GM19438 (cell line): Measurements from ENCODE around the gene VPS8.

Experiments
- ATAC-seq: cut with Tn5 transposase; IDR thresholded peaks from one replicate; pipeline ENCODE4 v1.9.1; 2021; ENCODE audit warnings: low read depth; ENCODE audit not compliant: unreplicated experiment

VPS8 gene

DNA sequence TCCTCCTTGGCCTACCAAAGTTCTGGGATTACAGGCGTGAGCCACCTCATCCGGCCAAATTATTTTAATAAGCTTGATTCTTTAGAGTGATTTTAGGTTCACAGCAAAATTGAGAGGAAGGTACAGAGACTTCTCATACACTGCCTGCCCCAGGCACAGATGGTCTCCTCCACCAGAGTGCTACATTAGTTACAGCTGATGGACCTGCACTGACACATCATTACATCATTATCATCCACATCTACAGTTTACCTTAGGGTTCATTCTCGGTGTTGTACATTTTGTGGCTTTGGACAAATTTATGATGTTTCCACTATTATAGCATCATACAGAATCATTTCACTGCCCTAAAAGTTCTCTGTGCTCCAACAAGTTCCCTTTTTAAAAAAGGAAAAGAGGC lies 4.4 kb upstream of the VPS8 start:
- no peak for ATAC-seq

DNA sequence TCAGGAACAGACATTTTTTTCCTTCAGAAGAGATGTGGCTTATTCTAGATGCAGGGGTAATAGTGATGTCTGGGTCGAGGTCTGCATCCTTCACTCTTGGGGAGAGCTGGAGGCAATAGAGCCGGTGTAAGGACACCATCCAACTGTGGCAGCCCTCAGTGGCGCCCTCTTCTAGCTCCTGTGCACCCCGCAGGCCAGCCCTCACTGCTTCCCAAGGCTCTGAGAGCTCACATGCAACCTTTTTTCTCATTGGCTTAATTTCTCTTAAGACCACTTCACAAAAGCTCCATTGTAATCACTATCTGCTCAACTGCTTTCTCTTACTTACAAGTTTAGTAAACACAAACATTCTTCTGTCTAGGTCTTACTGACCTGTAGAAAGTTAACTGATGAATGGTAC lies 3.9 kb upstream of the VPS8 start:
- no peak for ATAC-seq

DNA sequence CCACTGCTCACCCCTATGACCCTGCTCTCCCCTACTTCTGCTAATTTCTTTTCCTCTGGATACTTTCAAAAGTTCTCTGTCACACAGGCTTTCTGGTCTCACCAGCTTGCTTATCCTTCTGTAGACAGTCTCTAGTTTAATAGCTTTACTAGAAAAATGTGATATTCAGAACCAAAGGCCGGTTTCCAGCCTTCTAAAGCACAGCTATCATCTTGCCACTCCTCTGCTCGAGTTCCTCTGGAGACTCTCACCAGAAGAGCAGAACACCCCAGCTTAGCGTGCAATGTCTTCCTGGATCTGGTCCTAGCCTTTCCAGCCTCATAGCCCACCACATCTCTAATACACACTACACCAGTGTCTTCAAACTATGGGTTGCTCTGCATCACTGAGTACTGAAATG lies 1.8 kb upstream of the VPS8 start:
- no peak for ATAC-seq

DNA sequence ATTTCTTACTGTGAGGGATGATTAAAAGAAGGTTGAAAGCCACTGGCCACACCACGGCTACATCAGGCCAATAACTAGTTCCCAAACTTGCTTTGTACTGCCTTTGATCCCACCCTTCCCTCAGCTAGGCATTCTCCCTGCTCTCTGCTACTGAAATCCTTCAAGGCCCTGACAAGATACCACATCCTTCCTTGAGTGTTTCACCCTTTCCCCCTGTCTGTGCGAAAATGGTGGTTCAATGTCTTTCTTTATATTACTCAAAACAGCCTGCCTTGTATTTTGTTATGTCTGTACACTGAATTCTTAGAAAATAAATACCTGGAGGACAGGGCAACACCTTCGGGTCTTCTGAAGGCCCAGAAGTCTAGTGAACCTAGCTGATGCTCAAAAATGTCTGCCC lies 932 bp upstream of the VPS8 start:
- ATAC-seq: no peak

DNA sequence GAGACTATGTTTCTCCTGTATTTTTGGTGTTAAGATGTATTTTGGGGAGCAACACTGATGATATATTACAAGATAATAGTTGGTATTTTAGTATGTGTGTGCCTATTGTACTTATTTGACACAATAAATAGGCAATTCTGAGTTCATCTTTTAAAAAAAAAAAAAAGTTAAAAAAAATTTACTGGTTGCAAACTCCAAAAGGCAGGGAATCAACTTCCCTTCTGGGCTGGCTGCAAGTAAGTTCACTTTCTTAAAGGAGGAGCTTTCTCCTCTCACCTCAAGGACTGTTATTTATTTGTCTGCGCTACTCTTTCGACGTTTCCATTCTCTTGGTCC lies 335 bp upstream of the VPS8 start:
- no peak for ATAC-seq

DNA sequence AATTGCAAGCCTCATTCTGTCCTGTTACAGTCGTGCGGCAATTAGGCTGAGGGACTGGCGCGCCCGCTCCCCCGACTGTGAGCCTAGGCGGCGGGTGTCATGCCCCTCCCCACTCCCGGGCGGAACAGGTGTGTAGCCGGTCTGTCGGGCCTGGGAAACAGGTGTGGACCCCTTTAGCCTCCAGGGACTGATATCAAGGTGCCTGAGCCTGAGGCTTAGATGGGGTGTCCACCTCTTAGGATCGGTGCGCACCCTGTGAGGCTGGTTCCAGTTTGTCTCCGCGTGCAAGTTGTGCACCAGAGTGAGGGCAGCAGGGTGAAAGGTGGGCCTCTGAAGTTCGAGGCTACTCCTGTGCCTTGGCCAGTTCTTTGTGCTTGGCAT lies 686 bp downstream of the VPS8 start:
- peak; percentile 27 for ATAC-seq

DNA sequence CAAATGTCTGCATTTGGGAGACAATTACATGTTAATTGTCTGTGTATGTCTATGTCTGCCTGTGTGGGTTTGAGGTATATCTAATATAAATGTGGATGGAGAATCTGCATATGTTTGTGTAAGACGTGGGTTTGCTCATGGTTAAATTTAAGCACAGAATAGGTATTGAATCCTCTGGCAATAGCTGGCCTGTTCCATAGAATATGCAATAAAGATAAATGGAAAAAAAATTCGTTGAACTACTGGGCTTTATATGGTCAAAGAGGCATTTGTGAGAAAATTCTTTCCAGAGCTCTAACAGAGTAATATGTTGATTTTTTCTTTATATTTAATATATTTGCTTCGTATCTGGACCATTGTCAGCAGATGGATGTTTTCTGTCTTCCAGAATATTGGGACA lies 1.4 kb downstream of the VPS8 start:
- ATAC-seq: no peak

DNA sequence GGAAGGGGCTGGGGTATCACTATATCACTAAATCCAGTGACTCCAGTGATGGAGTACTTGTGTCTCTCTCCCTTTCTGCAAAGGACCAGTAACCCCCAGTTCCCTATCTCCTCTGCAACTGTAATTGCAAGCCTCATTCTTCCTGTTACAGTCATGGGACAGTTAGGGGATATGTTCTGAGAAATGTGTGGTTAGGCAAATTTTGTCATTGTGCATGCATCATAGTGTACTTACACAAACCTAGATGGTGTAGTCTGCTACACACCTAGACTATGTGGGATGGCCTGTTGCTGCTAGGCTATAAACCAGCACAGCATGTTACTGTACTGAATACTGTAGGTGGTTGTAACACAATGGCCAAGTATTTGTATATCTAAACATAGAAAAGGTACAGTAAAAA lies 2.2 kb downstream of the VPS8 start:
- no peak for ATAC-seq

DNA sequence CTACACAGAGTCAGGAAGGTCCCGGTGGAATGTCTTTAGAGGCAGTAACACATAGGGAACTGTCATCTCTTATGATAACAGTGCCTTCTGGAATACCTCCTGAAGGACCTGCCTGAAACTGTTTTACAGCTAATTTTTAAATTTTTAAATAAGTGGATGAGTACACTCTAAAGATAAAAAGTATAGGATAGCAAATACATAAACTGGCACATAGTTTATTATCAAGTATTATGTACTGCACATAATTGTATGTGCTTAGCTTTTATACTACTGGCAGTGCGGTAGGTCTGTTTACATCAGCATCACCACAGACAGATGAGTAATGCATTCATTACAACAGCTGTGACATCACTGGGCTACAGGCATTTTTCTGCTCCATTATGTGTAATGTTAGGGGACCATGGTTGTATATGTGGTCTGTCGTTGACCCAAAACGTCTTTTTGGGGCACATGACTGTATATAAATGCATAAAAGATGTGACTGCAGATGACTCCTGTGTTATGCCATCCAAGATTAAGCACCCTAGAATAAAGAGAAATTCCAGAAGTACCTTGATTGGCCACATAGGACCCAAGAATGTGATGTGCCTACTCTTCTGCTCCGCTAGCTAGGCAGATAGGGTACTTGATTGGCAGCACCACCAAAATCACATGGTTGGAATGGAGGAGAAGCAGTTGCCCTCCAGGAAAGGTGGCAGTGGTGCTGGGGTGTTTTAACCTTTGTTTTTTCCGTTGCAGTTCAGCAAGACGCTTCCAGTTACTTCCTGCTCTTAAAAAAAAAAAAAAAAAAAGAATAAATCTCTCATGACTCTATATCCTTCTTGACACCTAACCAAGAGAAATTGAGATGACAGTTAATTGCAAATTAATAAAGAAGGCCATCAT lies 3.3 kb downstream of the VPS8 start:
- ATAC-seq: no peak

DNA sequence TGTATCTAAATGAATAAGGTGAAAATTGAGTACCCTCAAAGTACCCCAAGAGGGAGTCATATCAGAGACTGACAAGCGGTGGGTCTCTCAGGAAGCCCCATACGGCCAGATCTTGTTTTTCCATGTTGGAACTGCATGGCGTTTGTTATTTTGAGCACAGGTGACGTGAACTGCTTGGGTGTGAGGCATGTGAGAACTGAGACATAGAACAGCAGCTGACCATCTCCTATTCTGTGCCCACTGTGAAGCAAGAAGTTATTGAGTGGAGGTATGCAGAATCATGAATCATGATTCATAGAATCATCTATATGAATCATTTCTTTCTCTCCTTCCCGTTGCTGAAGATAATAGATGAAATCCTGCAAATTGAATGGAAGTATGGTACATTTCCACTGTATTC lies 4.6 kb downstream of the VPS8 start:
- no peak for ATAC-seq

DNA sequence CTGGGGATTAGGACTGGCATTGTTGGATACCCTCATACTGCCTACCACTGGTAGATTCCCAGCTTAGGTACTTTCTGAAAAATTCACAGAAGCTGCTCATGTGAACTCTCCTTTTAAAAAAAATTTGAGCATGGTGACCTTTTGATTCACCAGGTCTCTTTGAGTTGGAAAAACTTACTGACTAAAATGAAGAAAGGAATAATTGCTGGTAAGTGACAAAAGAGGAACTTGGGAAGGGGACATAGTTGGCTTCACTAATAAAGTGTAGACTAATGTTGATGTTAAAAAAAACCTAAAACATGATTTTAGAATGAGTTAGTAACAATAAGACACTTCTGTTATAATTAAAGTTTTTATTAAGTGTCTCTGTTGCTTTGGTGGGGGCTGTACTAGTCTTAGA lies 8.6 kb downstream of the VPS8 start:
- ATAC-seq: no peak

DNA sequence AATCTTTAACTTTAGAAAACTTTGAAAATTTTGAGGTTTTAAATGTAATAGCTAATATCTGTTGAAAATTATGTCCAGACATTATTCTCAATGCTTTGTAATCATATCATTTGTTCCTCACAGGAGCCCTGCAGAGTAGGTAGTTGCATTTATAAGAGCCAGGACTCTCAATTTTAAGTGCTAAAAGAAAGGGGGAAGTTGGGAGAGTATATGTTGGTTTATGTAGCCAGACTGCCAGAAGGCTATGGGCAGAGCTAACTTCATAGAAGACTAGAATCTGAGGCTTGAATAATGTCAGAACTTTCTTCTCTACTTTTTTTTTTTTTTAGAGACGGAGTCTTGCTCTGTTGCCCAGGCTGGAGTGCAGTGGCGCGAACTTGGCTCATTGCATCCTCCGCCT lies 9.1 kb downstream of the VPS8 start:
- no peak for ATAC-seq

DNA sequence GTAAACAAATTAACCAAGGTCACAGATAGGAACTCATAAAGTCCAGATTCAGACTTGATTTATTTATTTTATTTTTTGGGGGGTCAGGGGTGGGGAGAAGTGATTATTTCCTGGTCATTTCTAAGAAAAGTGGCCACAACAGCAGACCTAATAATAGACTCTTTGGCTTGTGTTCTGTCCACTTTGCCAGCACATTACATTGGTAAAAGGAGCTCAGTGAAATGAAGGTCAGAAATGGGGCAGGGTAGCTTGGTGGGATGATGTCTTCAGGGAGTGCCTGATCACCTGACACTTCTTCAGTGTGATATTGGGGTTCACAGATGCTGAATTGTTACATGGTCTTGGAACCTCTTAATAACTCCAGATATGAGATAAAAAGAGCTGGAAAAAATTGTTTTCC lies 10.1 kb downstream of the VPS8 start:
- ATAC-seq: no peak

DNA sequence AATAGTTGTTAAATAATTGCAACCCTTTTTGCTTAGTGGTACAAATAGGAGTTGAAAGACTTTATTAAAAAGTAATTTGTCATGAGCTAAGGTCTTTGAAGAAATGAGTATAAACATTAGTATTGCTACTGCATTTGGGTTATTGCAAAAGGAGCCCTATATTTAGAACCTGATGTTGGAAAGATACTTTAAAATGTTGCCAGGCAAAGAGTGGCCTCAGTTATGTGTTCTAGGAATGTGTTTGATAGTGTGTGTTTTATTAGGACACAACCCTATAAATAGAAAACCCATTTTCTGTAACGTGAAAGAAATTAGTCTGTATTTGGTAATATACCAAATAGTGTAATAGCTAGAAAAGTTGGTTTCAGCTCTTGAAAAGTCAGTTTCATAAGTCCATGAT lies 10.7 kb downstream of the VPS8 start:
- no peak for ATAC-seq

DNA sequence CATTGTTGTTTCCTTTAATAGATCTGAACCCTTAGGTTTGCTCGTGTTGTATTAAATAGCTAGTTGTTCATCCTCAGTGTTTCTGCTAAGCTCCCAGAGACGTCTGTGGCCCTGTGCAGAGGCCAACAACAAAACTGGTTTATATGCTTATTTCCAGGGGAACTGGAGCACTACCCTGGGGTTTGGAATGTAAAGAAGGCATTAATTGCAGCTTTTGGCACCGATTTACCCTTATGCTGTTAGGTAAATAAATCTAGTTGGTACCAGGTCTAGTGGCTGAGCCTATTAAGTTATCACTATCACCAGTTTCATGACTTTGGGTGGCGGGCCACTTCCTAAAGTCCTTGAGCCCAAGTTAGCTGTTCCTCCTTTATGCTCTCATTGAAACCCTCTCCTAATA lies 12.0 kb downstream of the VPS8 start:
- no peak for ATAC-seq

DNA sequence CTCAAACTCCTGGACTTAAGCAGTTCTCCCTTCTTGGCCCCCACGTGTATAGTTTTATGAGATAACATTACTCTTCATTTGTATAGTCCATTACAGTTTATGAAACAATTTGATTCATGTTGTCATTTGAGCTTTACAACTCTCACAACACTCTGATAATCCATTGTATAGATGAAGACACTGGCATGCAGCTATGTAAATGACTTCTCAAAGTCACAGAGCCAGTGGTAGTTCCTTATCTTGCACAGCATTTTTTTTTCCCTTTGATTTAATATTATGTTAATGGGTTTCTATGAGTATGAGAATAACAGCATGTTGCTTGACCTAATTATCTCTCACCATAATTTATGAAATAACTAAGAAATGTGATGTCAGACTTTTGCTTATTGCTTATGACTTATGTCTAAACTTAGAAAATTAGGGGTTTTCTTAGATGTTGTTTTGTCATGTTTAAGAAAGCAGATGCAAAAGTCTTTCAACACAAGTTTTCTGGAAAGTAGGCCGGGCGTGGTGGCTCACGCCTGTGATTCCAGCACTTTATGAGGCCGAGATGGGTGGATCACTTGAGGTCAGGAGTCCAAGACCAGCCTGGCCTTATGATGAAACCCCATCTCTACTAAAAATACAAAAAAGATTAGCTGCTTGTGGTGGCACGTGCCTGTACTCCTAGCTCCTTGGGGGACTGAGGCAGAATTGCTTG lies 13.3 kb downstream of the VPS8 start:
- no peak for ATAC-seq

DNA sequence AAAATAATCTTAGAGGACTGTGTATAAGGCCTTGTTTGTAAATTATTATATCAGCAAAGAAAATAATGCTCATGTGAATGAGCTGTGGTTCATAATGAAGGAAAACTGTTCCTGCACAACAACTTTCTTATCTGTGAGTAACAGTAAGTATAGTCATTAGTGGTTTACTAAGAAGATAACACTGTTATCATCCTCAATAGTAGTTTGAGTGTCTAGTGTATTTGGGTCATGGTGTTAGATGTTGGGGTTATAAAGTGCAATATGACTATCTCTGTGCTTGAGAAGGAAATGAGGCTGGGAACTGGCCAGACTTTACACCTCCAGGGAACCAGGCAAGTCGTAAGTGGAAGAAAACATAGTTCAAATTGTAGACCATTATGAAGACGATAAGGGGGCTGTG lies 15.6 kb downstream of the VPS8 start:
- no peak for ATAC-seq

DNA sequence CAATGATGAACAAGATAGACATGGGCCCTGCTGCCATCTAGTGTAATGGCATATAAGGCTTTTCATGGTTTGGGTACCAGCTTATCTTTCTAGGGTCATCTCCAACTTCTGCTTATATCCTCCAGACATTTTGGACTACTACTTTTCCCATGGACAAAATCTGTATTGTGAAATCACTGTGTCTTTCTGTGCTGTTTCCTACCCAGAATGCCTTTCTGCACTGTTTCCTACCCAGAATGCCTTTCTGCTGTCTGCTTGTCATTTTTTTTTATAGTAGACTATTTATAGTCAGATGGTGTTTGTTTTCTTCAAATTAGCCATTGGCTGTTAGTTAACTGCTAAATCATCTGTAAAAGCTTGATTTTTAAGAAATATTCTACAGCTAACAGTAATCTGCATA lies 20.1 kb downstream of the VPS8 start:
- no peak for ATAC-seq

DNA sequence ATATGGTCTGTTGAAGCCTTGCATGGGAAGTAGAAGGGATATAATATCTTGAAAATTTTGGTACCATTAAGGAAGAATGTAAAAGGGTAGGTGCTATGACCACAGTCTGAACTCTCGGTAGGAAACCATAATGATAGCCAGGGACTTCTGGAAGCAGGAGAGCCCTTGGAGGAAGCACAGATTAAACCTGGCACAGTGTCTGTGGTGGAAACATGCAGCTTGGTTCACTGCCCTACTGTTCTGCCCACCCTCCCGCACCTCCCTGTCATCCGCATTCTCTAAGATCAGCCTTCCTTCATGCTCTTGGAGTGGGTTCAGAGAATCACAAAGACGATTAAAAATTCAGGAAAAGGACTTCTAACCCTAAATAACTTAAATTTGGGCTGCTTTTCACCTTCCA lies 20.9 kb downstream of the VPS8 start:
- ATAC-seq: no peak

DNA sequence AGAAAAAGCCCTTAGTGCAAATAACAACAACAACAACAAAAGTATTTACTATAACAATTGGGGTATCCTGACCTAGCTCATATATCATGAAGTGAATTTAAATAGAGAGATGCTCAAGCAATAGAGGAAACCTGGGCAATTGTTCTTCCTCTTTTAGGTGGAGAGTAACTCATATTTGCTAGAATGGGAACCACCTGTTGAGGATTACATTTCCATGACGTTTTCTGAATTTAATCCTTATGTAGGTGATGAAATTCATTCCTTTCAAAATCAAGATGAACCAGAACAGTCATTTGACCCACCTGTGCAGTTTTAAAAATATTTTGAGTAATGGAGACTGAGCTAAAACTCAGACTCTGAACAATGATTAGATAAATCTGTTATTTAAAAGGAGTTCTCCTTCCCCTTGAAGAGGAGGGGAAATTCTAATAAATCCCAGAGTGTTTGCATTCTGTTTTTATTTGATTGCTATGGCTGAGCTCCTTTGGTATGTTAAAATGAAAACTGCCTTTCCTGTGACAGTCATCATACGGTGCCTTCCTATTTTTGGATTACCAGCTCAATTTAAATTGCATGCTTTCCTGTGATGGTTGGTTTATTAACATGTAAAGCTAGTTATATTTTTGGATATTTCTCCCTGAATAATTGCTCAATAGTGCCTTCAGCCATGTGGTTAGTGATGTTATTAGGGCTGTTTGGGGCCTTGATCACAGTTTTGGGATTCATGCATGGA lies 24.3 kb downstream of the VPS8 start:
- no peak for ATAC-seq

DNA sequence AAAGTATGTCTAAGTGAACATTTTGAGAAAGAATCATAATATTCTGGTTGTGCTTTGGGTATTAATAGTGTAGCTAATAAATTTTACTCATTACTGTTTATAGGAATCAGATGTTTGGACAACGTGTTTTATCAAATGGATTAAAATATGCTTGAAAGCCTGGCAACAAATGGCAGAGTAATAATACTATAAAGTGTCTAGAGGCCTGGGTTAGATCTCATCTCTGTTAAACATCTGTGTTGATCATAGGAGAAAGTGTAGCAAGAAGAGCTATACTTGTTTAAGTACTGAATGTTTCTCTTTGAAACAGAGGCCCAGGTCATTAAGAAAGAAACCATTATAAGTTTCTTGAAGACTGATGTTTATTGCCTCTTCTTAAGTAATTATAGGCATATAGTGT lies 30.5 kb downstream of the VPS8 start:
- no peak for ATAC-seq

DNA sequence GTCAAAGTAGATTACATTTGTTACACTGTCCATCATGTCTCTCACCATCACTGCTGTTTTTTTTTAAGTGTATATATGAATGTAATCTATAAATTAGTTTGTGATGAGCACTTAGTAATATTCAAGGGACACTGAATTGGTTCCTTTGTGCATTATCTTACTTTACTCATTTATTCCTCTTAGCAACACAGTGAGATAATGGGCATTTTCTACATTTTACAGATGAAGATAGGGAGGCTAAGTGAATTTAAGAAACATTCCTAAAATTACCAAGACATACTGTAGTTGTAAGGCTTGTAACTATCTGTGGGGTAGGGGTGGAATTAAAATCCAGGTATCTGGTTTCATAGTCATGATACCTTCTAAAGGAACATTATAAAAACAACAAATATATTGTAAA lies 33.9 kb downstream of the VPS8 start:
- no peak for ATAC-seq
